Aorta (tissue), 5 donors: Measurements from ENCODE around the gene SNORC. TPM values are rescaled to one million over a fixed set of nuclear protein-coding genes. Genes with fewer than 3 reads are reported as not detected.
"Not testable (repeated sequence)": the region's sequence is repeated elsewhere in the genome, so short reads cannot be mapped to it uniquely, and the experiment has no call there.

Experiments
- ATAC-seq: fragments of 200-7000 bp; cut with Tn5 transposase; one replicate; pipeline ENCODE4 v1.9.1; 2022; ENCODE audit warnings: moderate library complexity; ENCODE audit not compliant: low FRiP score
- DNase-seq, 2 donors: peaks; one replicate each; pipeline ENCODE4 v3.0.0-alpha.2; 2020
- H3K27ac ChIP-seq, 2 donors: one replicate each; pipeline ENCODE4 v1.5.1; 2013; ENCODE audit warnings: low read length in 2 of 2, mild to moderate bottlenecking in 2 of 2, moderate library complexity in 2 of 2, control low read depth in 1 of 2, inconsistent platforms in 1 of 2, low read depth in 1 of 2
- H3K27me3 ChIP-seq, 2 donors: one replicate each; pipeline ENCODE4 v1.6.1; 2013; ENCODE audit warnings: control low read depth in 1 of 2, low read length in 1 of 2, mild to moderate bottlenecking in 1 of 2, moderate library complexity in 1 of 2; ENCODE audit not compliant: insufficient read depth in 2 of 2, control insufficient read depth in 1 of 2
- H3K36me3 ChIP-seq, 2 donors: one replicate each; pipeline ENCODE4 v1.6.1; 2013; ENCODE audit warnings: control low read depth in 1 of 2, low read length in 1 of 2, mild to moderate bottlenecking in 1 of 2; ENCODE audit not compliant: insufficient read depth in 2 of 2, control insufficient read depth in 1 of 2
- H3K4me1 ChIP-seq, 2 donors: one replicate each; pipeline ENCODE4 v1.6.1; 2013; ENCODE audit warnings: low read length in 2 of 2, control low read depth in 1 of 2, mild to moderate bottlenecking in 1 of 2, moderate library complexity in 1 of 2; ENCODE audit not compliant: insufficient read depth in 2 of 2, control insufficient read depth in 1 of 2
- H3K4me3 ChIP-seq, 2 donors: one replicate each; pipeline ENCODE4 v1.5.1; 2013; ENCODE audit warnings: low read length in 2 of 2, control low read depth in 1 of 2, mild to moderate bottlenecking in 1 of 2
- H3K9me3 ChIP-seq: one replicate; pipeline ENCODE4 v1.6.1; 2013; ENCODE audit warnings: mild to moderate bottlenecking, low read length; ENCODE audit not compliant: control insufficient read depth
- WGBS, 2 donors: extraction: QIAGEN DNeasy Blood & Tissue Kit; methylation state at CpG; one replicate each; pipeline ENCODE4 v1.1.7; 2013; 5-methylcytosine and 5-hydroxymethylcytosine counted together
- intact Hi-C, 2 donors: fragments of 100-400 bp; cut with DNase I; formaldehyde crosslinking; loops; one replicate each; pipeline versions ENCODE4 v1.14.2 to v1.15.0; 2022
- polyA plus RNA-seq, 2 donors: library from polyadenylated mRNA; stranded (reverse); fragments of 200-250 nt; gene quantifications; one replicate each; pipeline ENCODE4 v1.2.3, GENCODE V29; 2013
- total RNA-seq, 2 donors: library from RNA; stranded (reverse); fragmentation: NEBNext Ultra II Directional; extraction: Animal tissue kit (Norgen Biotek cat#: 25700); gene quantifications; one replicate each; pipeline ENCODE4 v1.2.1, GENCODE V29; 2021
- donor health status: healthy with polysubstance abuse.
- donor health status: Bipolar disorder and iron deficiency.
- donor health status: DM: no; HTN: no; CAD: no.
- donor health status: DM: no; HTN: no; CAD: no.
- donor health status: DM: yes; HTN: yes; CAD: no.

Gene SNORC
- total and polyA plus RNA-seq, 4 donors: 1.7 to 5.1 (median 2.5) TPM; not detected in 1

DNA sequence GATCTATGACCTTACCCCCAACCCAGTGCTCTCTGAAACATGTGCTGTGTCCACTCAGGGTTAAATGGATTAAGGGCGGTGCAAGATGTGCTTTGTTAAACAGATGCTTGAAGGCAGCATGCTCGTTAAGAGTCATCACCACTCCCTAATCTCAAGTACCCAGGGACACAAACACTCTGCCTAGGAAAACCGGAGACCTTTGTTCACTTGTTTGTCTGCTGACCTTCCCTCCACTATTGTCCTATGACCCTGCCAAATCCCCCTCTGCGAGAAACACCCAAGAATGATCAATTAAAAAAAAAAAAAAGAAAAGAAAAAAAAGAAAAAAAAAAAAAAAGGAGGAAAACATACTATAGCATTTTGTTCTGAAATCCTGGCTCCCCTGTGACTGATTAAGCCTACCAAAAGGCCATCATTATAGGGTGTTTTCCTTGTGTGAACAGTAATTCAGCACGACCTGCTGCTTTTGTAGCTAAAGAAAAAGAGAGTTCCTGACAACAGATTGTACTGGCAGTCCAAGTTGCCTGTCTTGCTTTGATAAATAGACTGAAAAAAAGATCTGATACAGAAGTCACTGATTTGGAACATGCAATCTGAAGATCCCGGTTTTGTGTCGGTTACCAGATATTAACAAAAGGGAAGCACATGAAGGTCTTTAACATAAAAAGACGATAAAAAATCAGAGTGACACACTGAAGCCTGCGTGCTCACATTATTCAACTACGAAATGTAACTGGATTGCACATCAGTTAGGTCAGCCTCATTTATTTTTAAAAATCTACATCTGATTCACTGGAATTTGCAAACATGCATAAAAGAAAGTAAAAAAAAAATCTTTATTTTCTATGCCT lies 37.0 kb downstream of the SNORC start:
- H3K36me3 ChIP-seq, ATAC-seq, DNase-seq, H3K27me3 ChIP-seq, H3K9me3 ChIP-seq, H3K4me3 ChIP-seq, intact Hi-C loops, H3K27ac ChIP-seq, H3K4me1 ChIP-seq: not testable (repeated sequence)
- 74 to 79% methylated on average over 8 to 10 of the region's 10 CpGs for WGBS, 2 donors

DNA sequence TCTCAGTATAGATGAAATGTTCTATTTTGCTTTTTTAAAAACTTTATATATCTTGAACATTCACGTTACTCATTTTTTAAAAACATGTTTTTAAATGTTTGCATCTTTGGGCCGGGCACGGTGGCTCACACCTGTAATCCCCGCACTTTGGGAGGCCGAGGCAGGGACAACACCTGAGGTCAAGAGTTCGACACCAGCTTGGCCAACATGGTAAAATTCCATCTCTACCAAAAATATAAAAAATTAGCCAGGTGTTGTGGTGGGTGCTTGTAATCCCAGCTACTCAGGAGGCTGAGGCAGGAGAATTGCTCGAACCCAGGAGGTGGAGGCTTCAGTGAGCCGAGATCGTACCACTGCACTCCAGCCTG lies 37.6 kb downstream of the SNORC start:
- ATAC-seq, H3K27ac ChIP-seq, H3K36me3 ChIP-seq, H3K4me3 ChIP-seq, H3K4me1 ChIP-seq, intact Hi-C loops, H3K9me3 ChIP-seq, DNase-seq, H3K27me3 ChIP-seq: not testable (repeated sequence)
- WGBS, 2 donors: 93 to 95% methylated on average over 9 of the region's 9 CpGs

DNA sequence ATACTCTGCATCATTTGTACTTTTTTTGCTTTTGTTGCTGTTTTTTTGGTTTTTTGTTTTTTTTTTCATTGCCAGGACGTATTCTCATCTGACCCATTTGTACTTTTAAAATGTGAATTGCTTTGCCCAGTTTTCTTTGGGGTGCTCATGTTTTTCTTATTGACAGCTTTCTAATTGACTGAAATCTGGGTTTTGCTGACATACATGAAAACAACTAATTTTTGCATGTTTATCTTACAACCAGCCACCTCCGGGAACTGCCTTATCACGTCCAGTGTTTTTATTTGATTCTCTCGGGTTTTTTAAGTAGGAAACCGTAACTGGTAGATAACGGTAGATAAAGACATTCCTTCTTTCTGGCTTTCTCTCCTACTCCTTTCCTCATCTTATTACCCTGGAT lies 38.6 kb downstream of the SNORC start:
- DNase-seq: no peak
- H3K36me3 ChIP-seq: no peaks in the 10 kb centered on the region
- H3K27ac ChIP-seq: no peak overlapping the region
- H3K4me3 ChIP-seq: no peak overlapping the region
- 25 to 35% methylated on average over 6 of the region's 6 CpGs for WGBS, 2 donors
- H3K9me3 ChIP-seq: no peaks in the 10 kb centered on the region
- intact Hi-C loops: no loop called here
- H3K4me1 ChIP-seq: no peaks in the 10 kb centered on the region
- no peak for ATAC-seq
- no peaks in the 10 kb centered on the region for H3K27me3 ChIP-seq

DNA sequence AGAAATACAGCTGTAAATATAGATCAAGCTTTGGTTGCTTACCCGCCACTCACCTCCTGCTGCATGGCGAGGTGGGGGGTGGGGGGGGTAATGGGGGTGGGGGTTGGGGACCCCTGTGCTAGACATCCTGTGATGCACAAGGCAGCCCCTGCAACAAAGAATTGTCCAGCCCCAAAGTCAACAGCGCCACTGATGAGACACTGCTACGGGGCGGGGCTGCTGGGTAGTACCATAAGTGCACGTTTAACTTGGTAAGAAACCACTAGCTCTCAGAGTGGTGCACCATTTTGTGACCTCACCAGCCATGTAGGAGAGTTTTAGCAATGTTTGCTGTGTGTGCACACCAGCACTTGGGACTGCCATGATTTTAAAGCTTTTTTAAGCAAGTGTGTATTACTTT lies 40.3 kb downstream of the SNORC start:
- Histone ChIP-seq H3K9me3 (no peaks in the 10 kb centered on the region), H3K4me3 (no peak overlapping the region), H3K27ac (no peak overlapping the region), H3K36me3 (no peaks in the 10 kb centered on the region), H3K27me3 (no peaks in the 10 kb centered on the region), H3K4me1 (no peaks in the 10 kb centered on the region)
- no peak for ATAC-seq
- intact Hi-C loops: no loop called here
- no peak for DNase-seq
- 96 to 98% methylated on average over 6 of the region's 6 CpGs for WGBS, 2 donors

DNA sequence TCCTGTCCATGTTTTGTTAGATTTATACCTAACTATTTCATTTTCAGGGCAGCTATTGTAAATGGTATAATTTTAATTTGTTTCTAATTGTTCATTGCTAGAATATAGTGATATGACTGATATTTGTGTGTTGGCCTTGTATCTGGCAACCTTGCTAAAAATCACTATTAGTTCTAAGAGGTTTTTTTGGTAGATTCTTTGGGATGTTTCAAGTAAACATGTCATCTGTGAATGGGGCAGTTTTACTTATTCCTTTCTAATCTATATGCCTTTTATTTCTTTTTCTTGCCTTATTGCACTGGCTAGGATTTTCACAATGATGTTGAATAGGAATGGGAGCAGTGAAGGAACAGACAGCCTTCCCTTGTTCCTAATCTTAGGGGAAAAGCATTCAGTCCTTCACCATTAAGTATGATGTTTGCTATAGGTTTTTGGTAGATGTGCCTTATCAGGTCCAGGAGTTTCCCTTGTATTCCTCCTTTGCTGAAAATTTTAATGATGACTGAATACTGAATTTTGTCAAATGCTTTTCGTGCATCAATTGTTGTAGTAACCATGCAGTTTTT lies 41.7 kb downstream of the SNORC start:
- no peak overlapping the region for H3K4me3 ChIP-seq
- intact Hi-C loops: no loop called here
- no peak for ATAC-seq
- DNase-seq: no peak
- 58 to 64% methylated on average over 1 of the region's 1 CpG for WGBS, 2 donors
- H3K36me3 ChIP-seq: no peaks in the 10 kb centered on the region
- H3K9me3 ChIP-seq: no peaks in the 10 kb centered on the region
- H3K4me1 ChIP-seq: no peaks in the 10 kb centered on the region
- no peak overlapping the region for H3K27ac ChIP-seq
- H3K27me3 ChIP-seq: no peaks in the 10 kb centered on the region

DNA sequence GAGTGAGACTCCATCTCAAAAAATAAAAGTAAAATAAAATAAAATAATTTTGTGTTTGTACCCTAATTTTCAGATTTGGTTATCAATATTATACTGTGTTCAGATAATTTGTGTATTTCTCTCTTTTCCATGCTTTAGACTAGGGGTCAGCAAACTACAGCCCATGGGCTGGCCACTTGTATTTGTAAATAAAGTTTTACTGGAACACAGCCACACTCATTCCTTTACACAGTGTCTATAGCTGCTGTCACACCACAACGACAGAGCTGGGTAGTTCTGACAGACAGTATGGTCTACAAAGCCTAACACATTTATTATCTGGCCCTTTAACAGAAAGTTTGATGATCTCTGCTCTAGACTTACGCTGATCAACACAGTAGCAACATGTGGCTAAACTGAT lies 43.8 kb downstream of the SNORC start:
- 72 to 82% methylated on average over 2 of the region's 2 CpGs for WGBS, 2 donors
- Histone ChIP-seq H3K27ac (no peak overlapping the region), H3K9me3 (no peaks in the 10 kb centered on the region), H3K4me1 (no peaks in the 10 kb centered on the region), H3K27me3 (no peaks in the 10 kb centered on the region), H3K4me3 (no peak overlapping the region), H3K36me3 (no peaks in the 10 kb centered on the region)
- DNase-seq (no peak), ATAC-seq (no peak)
- intact Hi-C loops: no loop called here

DNA sequence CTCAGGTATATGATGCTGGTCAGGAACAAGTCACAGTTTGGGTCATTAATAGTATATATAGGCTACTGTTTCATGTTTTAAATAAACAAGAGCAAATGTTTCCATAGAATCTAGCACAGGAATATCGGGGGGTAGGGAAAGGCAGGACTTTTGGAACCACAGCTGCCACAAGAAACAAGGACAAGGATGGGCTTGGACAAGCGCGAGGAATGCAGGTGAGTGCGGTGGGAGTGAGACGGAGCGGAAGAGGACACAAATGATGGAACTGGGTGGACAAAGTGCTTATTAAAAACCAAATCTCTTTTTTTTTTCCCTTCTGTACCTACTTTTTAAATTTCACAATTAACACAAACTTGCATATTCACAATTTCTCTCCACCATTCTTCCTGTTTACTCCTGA lies 49.1 kb downstream of the SNORC start:
- no peaks in the 10 kb centered on the region for H3K4me1 ChIP-seq
- 95 to 97% methylated on average over 6 of the region's 6 CpGs for WGBS, 2 donors
- no peaks in the 10 kb centered on the region for H3K27me3 ChIP-seq
- intact Hi-C loops: no loop called here
- DNase-seq (no peak), ATAC-seq (no peak)
- H3K36me3 ChIP-seq: no peaks in the 10 kb centered on the region
- no peaks in the 10 kb centered on the region for H3K9me3 ChIP-seq
- H3K27ac ChIP-seq: no peak overlapping the region
- H3K4me3 ChIP-seq: no peak overlapping the region

DNA sequence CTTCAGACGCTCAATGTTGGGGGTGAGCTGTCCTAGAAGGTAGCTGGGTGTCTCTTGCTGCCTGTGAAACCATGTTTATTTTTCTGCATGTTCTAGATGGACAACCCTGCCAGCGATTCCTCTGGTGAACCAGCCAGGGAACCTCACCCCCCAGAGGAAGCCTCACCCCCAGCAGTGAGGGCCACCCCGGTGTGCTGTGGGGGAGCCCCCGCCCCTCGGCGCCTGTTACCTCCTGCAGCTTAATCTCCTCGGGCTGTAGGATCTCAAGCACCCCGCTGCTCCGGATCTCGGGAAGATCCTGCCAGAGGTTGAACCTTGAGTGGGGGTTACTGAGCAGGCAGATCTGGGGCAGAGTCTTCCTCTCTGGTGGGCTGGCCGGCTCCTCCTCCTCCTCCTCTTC lies 50.0 kb downstream of the SNORC start:
- no peak for ATAC-seq
- Histone ChIP-seq H3K27me3 (no peaks in the 10 kb centered on the region), H3K36me3 (no peaks in the 10 kb centered on the region), H3K9me3 (peaks cover 2% of the 10 kb centered on the region), H3K27ac (no peak overlapping the region), H3K4me1 (no peaks in the 10 kb centered on the region), H3K4me3 (no peak overlapping the region)
- intact Hi-C loops: no loop called here
- no peak for DNase-seq
- 78 to 86% methylated on average over 11 of the region's 11 CpGs for WGBS, 2 donors

DNA sequence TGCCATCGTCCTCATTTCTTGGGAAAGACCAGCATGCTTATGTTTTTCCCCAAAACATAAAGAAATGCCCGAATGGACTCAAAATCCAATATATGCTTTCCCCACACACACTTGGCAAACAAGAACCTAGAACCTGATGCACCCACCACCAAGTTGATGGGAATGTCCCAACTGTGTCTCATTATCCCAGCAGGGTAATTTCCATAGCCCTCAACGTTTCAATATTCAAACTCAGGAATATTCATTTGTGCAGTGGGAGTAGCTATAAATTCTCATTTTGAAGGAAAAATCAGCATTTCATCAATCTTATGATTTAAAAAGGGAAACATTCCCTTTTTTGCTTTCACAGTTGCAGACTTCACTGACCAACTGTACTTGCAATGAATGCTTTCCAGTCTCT lies 50.7 kb downstream of the SNORC start:
- intact Hi-C loops: no loop called here
- Histone ChIP-seq H3K36me3 (no peaks in the 10 kb centered on the region), H3K27ac (no peak overlapping the region), H3K27me3 (no peaks in the 10 kb centered on the region), H3K4me3 (no peak overlapping the region), H3K9me3 (peaks cover 2% of the 10 kb centered on the region), H3K4me1 (no peaks in the 10 kb centered on the region)
- DNase-seq (no peak), ATAC-seq (no peak)
- 54 to 72% methylated on average over 3 of the region's 3 CpGs for WGBS, 2 donors
